Measurements from ENCODE around the gene RAB26.
A peak's percentile ranks its signal among the peaks of the same experiment; 100 is the strongest.
"Not testable (repeated sequence)": the region's sequence is repeated elsewhere in the genome, so short reads cannot be mapped to it uniquely, and the experiment has no call there.

RAB26 gene, protein sequence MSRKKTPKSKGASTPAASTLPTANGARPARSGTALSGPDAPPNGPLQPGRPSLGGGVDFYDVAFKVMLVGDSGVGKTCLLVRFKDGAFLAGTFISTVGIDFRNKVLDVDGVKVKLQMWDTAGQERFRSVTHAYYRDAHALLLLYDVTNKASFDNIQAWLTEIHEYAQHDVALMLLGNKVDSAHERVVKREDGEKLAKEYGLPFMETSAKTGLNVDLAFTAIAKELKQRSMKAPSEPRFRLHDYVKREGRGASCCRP

DNA sequence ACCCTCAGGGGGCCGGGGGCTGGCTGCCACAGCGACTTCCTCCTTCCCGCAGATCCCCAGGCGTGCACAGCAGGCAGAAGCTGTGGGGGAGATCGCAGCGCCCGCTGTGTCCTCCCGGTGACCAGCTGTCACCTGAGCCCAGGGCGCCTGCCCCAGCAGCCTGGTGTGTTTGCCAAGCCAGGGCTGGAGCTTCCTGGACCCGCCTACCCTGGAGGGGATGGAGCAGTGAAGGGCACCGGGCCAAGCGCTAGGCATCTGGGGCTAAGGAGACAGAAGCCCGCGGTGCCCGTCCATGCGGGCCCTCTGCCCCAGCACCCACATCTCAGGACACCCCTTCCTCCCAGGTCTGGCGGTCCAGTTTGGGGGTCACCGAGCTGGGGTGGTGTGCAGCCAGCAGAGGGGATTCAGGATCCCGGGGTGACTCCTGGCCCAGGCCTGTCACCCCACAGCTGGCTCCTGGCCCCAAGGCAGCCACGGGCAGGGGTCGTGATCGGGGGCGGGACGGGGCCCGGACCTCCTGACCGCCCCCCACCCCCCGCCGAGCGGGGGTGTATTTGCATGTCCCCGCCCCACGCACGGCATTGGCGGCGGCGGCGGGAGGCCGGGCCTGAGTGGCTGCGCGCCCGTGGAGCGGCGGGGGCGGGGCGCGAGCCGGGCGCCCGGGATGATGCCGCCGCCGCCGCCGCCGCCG lies at the start of gene RAB26:
TSS of gene RAB26 (plus strand) at position 645 of the 691 bp plus-strand sequence. CDS start 159 bp downstream, outside the sequence.
- peak; percentile 57 for DNase-seq

DNA sequence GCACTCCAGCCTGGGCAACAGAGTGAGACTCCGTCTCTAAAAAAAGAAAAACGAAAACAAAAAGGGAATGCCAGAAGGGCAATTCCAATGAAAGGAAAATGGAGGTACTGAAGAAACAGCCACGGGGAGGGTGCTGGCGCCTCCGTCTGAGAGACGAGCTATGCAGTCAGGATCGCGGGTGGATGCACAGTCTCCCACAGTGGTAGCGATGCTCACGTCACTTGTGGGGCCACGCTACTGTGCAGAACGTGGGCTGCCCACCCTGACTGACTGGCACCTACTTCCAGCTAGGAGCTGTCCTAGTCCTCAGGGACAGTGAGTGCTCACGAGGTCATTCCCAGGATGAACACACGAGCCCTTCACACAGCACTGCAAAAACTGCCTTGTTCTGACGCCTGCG lies 46.8 kb upstream of the RAB26 start:
- DNase-seq: not testable (repeated sequence)

DNA sequence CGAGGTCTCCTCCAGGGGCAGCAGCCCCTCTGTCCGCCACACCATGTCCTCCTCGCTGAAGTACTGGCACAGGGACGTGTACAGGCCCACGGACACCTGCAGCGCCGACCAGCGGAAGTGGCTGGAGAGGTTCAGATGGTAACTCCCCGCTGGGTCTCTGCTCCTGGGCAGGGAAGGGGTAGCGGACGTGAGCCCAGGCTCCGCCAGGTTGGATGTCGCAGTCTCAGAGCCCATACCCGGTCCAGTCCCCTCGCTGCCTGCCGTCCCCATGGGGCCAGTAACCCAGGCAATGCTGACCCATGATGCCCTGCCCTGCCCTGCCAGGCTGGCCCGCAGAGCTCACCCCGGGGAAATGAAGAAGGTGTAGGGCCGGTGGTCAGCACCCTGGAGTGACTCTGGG lies 46.0 kb upstream of the RAB26 start:
- DNase-seq: no peak

DNA sequence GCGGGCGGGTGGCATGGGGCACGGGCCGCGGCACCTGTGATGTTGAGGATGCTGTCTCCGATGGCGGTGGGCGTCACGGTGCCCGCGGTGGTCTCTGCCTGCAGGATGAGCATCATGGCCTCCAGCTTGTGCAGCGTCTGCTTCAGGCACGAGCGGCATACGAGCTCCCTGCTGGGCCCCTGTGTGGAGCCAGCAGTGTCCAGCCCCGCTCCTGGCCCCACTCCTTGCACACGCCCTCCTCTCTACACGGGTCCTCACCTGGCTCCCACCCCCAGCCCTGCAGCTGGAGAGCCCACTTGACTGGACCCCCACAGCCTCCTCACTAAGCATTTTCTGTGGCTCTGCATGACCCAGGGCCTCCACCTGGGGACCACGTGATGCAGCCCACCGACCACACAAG lies 44.0 kb upstream of the RAB26 start:
- not testable (repeated sequence) for DNase-seq

DNA sequence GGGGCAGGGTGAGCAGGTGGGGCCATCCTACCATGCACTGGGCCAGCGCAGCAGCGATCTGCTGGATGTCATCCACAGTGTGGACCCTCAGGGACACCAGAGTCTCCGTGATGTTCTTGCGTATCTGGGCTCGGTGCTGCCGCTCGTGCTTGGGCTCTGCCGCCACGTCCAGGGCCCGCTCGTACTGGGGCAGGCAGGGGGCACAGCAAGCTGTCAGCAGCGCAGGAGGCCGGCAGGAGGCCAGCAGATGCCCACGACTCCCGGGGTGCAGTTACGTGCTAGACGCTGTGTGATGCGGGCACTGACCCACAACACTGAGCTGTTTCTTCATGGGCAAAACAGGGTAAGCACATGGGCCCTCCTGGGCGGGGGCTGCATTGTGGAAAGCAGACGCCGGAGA lies 43.1 kb upstream of the RAB26 start:
- not testable (repeated sequence) for DNase-seq

DNA sequence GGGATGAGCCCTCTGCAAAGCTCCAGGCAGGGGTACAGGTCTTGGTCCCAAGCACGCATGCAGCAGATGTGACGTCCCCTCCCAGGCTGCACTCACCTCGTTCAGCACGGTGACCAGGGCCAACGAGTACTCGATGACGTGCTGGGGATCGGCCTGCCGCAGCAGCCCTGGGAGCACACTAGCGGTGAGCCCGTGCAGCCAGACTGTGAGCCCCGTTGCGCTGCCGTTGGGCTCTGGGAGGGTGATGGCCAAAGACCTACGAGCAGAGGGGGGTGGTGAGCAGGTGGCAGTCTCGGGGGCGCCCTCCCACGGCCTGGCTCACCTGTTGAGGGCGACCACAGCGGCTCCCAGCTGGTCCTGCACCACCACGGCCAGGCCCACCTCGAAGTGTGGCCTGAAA lies 42.7 kb upstream of the RAB26 start:
- not testable (repeated sequence) for DNase-seq

DNA sequence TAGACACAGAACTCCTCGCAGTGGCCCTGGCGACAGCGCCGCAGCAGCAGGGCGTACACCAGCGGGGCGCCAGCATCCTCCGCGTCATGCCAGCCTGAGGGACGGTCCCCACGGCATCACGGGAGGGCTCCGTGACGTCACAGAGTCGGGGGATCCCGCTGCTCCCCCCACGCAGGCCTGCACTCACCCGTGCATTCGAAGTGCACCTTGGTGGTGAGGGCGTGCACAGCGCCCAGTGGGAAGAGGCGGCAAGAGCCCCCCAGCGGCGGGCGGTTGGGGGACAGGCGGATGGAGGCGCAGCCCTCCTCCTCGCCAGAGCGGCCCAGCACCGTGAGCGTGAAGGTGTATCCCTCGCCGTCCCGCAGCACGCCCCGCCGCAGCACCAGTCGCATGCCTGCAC lies 42.2 kb upstream of the RAB26 start:
- DNase-seq: not testable (repeated sequence)

DNA sequence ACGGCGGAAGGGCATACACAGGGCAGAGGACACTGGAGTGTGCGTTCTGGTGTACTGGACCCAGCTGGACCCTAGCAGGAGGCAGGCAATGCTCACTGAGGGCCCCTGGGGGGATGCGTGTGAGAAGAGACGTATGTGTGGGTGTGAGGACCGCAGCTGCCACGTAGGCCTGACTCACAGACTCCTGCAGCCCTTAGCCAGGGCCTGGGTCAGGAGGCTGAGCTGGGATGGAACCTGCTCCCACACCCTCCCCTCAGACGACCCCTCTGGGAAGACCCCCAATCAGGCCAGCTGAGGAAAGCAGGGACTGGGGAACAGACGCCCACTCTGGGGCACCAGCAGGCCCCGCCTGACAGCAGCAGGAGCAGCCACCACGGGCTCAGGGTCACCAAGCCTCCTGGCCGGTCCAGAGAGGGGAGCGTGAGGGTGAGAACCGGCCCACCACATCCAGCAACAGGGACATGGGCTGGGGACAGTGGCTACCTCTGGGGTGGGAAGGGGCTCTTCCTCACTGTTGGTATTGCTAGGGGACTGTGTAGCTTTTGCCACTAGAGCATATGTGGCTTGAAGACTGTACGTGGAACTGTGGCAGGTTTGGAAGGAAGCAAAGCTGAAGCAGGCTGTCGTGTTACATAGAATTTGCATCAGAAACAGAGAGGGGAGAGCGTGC lies 41.2 kb upstream of the RAB26 start:
- not testable (repeated sequence) for DNase-seq

DNA sequence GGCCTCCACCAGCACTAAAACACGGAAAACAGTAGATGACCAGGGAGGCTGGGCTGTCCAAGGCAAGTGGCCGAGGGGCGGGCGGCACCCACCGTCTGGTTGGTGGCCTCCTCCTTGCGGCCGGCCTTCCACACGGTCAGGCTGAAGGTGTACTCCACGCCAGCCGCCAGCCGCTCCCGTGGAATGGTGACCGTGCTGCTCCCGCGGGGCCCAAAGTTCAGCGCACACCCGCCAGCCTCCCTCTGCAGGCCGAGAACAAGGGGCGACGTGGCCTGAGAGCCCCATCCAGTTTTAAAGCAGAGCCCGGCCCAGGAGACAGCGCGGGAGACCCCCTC lies 40.7 kb upstream of the RAB26 start:
- not testable (repeated sequence) for DNase-seq

DNA sequence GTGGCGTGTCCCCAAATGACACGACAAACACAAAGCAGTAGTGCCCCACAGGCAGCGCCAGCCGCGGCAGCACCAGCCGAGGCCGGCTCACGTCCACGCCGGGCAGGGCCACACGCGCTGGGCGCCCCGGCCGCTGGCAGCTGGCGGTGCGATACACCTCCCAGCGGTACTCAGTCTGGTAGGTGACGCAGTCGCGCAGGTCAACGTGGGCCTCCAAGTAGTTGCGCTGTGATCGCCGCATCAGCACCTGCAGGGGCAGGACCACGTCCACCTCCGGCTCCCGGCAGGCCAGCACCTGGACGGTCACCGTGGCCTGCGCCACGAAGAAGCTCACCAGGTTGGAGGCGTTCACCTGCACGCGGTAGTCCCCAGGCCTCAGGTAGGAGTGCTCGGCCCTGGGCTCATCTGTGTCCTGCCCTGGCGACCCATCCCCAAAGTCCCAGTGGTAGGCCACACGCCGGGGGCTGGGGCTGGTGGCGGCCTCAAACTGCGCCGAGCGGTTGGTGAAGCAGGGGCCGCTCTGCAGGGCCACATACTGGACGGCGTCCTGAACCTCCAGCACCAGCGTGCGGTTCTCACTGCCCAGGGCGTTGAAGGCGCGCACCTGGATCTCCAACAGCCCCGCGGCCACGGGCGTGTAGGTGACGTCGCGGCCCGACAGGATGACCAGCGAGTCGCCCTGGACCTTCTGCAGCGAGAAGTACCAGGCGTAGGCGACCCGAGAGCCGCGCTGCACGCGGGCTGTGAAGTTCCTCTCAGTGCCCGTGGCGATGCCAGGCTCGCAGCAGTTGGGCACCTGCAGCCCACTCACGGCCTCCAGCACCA lies 39.8 kb upstream of the RAB26 start:
- not testable (repeated sequence) for DNase-seq

DNA sequence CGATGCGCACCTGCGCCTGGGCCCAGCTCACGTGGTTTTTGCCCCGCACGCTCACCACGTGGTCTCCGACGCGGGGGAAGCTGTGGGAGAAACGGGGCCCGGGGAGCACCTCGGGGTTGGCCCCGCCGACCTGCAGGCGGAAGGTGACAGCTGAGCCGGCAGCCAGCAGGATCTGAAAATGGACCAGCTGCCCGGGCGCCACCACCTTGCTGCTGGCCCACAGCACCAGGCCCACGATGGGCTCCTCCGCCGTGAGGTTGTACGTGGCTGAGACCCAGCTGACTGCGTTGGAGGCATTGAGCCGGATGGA lies 39.2 kb upstream of the RAB26 start:
- not testable (repeated sequence) for DNase-seq

DNA sequence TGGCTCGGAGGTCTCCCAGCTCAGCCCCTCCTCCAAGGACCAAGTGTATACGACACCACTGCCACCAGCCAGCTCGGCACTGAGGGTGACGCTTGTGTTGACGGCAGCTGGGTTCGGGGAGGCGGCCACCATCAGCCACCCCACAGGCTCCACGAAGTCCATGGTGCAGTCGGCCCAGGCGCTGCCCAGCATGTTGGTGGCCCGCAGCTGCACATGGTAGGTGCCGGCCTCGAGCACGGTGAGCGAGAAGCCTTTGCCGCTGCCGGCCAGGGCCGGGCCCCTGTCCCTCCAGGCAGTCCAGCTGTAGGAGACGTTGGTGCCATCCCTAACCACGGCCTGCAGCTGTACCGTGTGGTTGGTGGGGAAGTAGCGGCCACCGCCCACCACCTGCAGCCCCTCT lies 38.6 kb upstream of the RAB26 start:
- DNase-seq: not testable (repeated sequence)

DNA sequence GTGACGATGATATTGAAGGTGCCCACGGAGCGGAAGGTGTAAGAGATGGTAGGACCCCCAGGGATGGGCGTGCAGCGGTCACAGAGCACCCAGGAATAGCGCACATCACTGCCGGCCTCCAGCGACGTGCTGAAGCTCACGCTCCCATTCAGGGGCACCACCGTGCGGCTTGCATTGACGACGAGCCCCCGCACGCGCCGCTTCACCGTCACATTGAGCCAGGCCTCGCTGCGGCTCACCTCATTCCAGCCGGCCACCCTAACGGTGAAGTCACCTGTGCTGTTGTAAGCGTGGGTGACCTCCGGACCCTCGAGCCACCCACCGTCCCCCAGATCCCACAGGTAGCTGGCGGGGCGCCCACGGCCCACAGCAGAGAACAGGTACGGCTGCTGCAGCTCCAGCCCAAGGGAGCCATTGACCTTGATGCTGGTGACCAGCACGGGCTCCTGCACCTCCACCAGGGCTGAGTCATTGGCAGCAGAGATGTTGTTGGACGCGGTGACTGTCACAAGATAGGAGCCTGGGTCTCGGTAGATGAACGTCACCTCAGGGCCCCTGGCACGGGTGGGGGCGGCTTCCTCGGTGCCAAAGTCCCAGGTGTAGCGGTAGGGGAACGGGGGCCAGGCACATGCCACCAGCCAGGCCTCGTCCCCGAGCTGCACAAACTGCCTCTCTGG lies 38.0 kb upstream of the RAB26 start:
- DNase-seq: not testable (repeated sequence)

DNA sequence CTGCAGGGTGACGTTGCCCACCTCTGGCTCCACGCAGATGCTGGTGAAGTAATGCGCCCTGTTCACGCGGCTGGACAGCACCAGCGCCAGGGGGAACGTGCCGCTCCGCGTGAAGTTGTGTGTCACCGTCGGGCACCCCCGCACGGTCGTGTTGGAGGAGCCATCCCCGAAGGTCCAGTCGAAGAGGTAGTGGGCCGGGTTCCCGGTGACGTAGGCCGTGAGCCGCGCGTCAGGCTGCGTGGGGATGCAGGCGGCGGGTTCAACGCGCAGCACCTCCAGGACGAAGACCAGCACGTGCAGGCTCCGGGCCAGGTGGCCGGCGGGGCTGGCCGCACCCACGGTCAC lies 37.4 kb upstream of the RAB26 start:
- DNase-seq: not testable (repeated sequence)

DNA sequence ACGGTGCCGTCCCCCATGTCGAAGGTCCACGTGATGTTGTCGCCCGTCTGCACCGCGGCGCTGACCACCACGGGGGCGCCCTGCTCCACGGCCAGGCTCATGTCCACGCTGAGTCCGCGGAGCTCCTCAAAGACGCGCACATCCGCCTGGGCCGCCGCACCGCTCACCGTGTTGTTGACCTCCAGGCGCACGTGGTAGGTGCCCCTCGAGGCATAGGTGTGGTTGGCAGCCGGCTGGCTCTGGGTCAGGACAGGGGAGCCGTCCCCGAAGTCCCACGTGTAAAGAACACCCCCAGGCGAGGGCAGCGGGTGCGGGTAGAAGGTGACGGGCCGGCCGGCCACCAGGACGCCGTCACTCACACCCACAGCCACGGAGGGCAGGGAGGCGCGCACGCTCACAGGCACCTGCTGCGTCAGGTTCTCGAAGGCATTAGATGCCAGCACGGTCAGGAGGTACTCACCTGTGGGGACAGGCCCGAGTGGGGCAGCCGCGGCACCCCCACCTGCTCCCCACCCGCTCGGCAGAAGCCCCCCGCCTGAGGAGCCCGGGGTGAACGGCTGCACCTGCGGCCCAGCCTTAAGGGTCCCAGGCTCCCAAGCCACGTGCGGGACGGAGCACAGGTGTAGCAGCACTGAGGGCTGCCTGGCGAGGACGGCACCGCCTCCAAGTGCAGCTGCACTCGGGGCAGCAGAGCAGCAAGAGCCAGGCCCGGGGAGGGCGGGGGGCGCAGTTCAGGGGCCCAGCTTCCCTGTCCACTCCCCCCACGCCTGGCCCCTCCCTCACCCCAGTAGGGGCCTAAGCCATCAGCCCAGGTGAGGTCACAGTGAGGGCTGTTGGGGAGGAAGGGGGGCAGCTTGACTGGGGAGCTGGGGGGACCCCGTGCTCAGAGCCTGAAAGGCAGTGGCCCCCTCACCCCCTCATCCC lies 36.8 kb upstream of the RAB26 start:
- DNase-seq: not testable (repeated sequence)

DNA sequence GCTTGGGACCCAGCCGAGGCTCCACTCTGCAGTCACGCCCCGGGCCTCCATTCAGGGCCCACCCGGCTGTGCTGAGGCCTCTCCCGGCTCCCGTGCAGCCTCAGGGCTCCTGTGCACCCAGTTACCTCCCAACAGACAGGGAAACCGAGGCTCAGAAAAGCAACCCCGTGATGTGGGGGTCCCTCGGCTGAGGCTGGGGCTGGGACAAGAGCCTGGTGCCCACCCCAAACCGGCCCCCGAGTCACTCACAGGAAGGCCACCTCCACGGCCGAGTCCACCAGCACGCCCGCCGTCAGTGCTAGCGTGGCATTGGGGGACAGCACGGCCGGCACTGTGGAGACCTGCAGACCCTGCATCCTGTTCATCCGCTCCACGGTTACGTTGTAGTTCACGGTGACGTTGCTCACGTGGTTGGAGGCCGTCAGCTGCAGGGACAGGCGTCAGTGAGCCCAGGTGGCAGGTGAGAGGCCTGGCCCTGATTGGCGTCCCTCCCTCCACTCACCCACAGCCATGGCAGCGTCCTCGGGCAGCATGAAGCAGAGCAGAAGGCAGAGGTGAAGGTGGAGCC lies 35.8 kb upstream of the RAB26 start:
- not testable (repeated sequence) for DNase-seq

DNA sequence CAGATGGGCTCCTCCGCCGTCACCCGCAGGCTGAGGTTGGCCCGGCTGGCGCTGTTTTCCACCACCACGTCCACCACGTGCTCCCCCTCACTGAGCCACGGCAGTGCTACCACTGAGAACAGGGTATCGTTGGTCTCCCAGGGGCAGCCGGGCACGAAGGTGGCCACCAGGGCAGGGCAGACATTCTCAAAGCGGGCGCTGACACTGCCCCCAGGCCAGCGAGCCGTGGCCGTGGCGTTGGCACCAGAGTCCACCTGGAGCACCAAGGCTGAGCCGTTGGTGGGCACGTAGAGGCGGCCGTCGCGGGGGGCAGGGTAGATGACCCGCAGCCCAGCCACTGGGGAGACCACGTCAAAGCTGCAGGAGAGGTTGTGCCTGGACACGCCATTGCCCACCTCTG lies 34.2 kb upstream of the RAB26 start:
- DNase-seq: not testable (repeated sequence)

DNA sequence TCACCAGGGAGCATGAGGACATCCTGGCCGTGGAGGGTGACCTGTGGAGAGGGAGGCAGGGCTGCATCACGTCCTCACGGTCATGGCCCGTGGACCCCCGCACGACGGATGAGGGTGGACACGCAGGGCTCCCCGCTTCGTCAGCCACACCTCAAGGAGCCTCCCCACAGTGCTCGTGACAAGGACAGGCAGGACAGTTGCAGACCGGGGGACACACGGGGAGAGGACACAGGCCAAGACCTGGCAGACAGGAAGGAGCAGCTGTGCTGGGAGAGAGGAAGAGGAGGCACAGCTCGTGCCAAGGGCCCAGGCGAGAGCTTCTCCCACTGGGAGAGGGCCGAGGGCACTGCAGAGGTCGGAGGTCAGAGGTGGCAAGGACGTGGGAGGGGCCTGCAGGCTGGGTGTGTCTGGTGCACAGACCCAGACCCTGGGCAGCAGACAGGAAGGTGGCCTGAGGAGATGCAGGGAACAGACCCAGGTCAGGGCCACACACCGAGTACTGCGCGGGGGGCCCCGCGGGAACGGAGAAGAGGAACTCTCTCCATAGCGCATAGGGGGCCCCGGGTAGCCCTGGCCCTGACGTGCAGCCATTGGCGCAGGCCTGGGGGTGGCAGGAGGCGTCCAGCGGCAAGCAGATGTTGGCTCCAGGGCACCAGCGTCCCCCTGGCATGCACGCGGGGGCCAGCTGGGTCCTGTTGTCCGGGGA lies 33.4 kb upstream of the RAB26 start:
- not testable (repeated sequence) for DNase-seq

DNA sequence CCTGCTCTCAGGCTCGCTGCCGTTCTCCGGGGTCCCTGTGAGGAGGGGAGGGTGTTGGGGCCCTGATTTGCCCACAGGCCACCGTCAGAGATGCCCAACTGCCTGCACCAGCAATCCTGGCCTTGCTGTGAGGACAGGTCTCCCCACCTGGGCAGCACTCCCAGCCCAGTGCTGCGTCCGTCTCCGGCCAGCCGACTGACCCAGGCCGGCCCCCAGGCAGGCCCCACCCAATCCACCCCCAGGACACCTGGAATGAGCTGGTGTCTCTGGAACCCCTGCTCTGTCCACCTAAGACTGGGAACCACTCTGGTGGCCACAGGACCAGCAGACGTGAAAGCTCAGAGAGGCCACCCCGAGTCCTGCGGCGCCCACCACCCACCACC lies 32.8 kb upstream of the RAB26 start:
- DNase-seq: no peak

DNA sequence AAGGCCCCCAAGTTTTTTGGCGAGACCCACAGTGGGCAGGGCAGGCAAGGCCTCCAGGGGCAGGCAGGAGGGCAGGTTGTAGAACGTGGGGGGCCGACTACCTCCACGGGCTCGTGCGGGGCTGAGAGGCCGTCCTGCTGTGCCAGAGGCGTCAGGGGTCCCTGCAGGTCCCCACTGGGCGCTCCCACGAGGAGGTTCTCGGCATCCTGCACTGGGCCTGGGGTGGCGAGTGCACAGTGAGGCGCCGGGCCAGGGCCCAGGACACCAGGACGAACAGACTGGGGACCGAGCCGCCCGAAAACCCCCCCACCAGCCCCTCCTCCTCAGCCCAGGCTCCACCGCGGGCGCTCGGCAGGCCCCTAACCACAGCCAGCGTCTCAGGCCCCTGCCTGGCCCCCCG lies 32.0 kb upstream of the RAB26 start:
- not testable (repeated sequence) for DNase-seq

DNA sequence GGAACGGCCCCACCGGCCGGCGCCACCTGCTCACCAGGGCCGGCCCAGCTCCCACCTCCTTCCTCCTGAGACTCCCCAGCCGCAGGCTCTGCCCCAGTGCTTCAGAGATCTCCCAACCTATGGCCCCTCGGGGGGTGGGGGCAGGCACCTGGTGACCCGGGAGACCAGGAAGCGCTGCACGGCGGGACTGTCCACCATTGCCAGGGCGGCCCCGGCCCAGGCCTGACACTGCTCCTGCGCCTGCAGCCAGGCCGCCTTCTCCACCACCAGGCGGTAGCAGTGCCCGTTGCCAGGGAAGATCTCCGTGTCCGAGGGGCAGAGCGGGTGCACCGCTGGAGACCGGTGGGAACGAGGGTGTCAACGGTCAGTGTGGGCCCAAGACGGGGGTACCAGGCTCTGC lies 31.1 kb upstream of the RAB26 start:
- not testable (repeated sequence) for DNase-seq
